Heart left ventricle (tissue), 16 donors: ENCODE results near the gene HLA-DMB. TPM values are rescaled to one million over a fixed set of nuclear protein-coding genes. Genes with fewer than 3 reads are reported as not detected.

Experiments
- ATAC-seq, 4 donors: fragments of 200-7000 bp; cut with Tn5 transposase; one replicate each; pipeline ENCODE4 v1.9.1; 2020 to 2022; ENCODE audit warnings: moderate library complexity in 4 of 4, mild to moderate bottlenecking in 3 of 4, moderate number of reproducible peaks in 1 of 4
- DNase-seq, 5 donors: peaks; one replicate each; pipeline ENCODE4 v3.0.0-alpha.2; 2020
- H3K27ac ChIP-seq, 12 donors: fragments of 200-600 bp; sonication (generic) in 4 of 12; one replicate each; pipeline versions ENCODE4 v1.5.0 to v1.8.0; 2016 to 2022; ENCODE audit warnings: mild to moderate bottlenecking in 2 of 12
- H3K27me3 ChIP-seq, 9 donors: fragments of 200-600 bp; sonication (generic) in 2 of 9; one replicate each; pipeline versions ENCODE4 v1.5.1 to v1.8.0; 2016 to 2022; ENCODE audit warnings: mild to moderate bottlenecking in 3 of 9
- H3K36me3 ChIP-seq, 9 donors: fragments of 200-600 bp; sonication (generic) in 2 of 9; one replicate each; pipeline versions ENCODE4 v1.5.0 to v1.8.0; 2018 to 2022; ENCODE audit warnings: mild to moderate bottlenecking in 2 of 9
- H3K4me1 ChIP-seq, 12 donors: fragments of 200-600 bp; sonication (generic) in 4 of 12; one replicate each; pipeline versions ENCODE4 v1.5.0 to v1.8.0; 2016 to 2022; ENCODE audit warnings: mild to moderate bottlenecking in 3 of 12
- H3K4me3 ChIP-seq, 12 donors: fragments of 200-600 bp; sonication (generic) in 4 of 12; one replicate each; pipeline versions ENCODE4 v1.5.0 to v1.8.0; 2017 to 2022; ENCODE audit warnings: mild to moderate bottlenecking in 9 of 12, moderate library complexity in 4 of 12
- H3K9me3 ChIP-seq, 12 donors: fragments of 200-600 bp; sonication (generic) in 4 of 12; one replicate each; pipeline versions ENCODE4 v1.5.0 to v1.8.0; 2016 to 2022; ENCODE audit warnings: mild to moderate bottlenecking in 1 of 12
- CTCF ChIP-seq, 12 donors: fragments of 200-600 bp; sonication (generic) in 4 of 12; IDR thresholded peaks; one replicate each; pipeline versions ENCODE4 v1.5.0 to v1.8.0; 2018 to 2022; ENCODE audit warnings: antibody characterized with exemption in 12 of 12, mild to moderate bottlenecking in 5 of 12
- POLR2A ChIP-seq, 2 donors: fragments of 450-650 bp; IDR thresholded peaks; one replicate each; pipeline ENCODE4 v1.6.1; 2017; ENCODE audit warnings: antibody characterized with exemption in 2 of 2, mild to moderate bottlenecking in 2 of 2, moderate library complexity in 2 of 2
- WGBS, 4 donors: extraction: QIAGEN DNeasy Blood & Tissue Kit in 2 of 4; methylation state at CpG; one replicate each; pipeline versions ENCODE4 v1.1.5 to v1.1.7; 2013 to 2018; 5-methylcytosine and 5-hydroxymethylcytosine counted together
- intact Hi-C, 10 donors: fragments of 100-400 bp; cut with DNase I; formaldehyde crosslinking; loops; one replicate each; pipeline versions ENCODE4 v1.11.1 to v1.14.2; 2022
- polyA plus RNA-seq, 2 donors: library from polyadenylated mRNA; stranded (reverse); fragments of 200-250 nt; gene quantifications; one replicate each; pipeline ENCODE4 v1.2.3, GENCODE V29; 2013
- total RNA-seq, 9 donors: library from RNA; depleted of rRNA in 2 of 9; stranded (reverse); fragments of >200 nt in 2 of 9; fragmentation: NEBNext Ultra II Directional in 3 of 9; extraction: Animal tissue kit (Norgen Biotek cat#: 25700) in 3 of 9; gene quantifications; one replicate each; pipeline versions ENCODE4 v1.1.0 to v1.2.4, GENCODE V29; 2016 to 2023
- donor health status: ischemic (EF 13 %, LVEDD 7.1; RV severe dilation, severe dysfunction).
- donor health status: healthy with polysubstance abuse.
- donor health status: DM: no; HTN: yes; CAD: no.
- donor health status: DM: no; HTN: no; CAD: no.
- donor health status: ischemic (EF 25% LVEDD 6.9; RV normal size, moderate dysfunction).
- donor health status: ischemic (EF 25% LVEDD 5.7; RV mildly dilated, moderate dysfunction).
- donor health status: healthy.
- donor health status: DM: yes; HTN: yes; CAD: no.
- donor health status: ischemic (EF 35%, LVEDD 5.7; RV mildly dilated, moderate dysfunction).
- donor health status: nonischemic (EF 11% LVEDD 7.7; RV severe dilation, severe dysfunction).
- donor health status: DM: yes; HTN: yes; CAD: no.
- donor health status: PGD.
- donor health status: ischemic (EF 29% LVEDD 5.4; RV normal size, mild dysfunction).
- donor health status: nonischemic (EF 23%, LVEDD 6.1; RV moderate dilation, normal function).

Gene HLA-DMB
- total and polyA plus RNA-seq, 11 donors: 2.7 to 127 (median 6.7) TPM

DNA sequence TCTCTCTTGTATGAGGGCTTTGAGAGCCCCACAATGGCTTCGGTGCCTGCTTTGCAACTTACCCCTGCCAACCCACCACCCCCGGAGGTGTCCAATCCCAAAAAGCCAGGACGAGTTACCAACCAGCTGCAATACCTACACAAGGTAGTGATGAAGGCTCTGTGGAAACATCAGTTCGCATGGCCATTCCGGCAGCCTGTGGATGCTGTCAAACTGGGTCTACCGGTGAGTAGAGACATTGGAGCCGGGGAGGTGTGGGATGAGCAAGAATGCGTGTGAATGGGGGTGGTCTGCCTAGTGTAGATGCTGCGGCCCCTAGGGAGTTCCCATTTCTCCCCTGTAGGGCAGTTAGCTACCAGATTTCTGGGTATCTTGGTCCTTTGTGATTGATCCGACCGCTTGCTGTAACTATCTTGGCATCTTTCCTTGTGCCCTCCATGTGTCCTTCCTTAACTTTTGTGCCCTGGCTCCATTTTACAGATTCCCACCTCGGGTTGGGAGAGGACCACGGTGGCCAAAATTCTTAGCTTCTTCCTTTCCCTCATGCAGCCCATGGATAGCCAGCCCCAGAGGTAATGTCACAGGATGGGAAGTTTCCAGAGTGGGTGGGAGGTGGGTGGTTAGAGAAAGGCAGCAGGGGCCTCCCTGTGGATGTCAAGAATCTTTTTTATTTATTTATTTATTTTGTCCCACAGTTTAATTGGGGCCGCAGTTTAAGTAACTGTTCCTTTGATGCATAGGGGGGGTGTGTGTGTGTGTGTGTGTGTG is 33.9 kb upstream of the HLA-DMB start:
- DNase-seq: peak in 1 of 5 donors; percentile 58
- Histone ChIP-seq H3K4me3 (peak overlapping the region; percentile 63 to 100 (median 86)), H3K27me3 (no peaks in the 10 kb centered on the region), H3K4me1 (peaks cover 0 to 56% (median 35%) of the 10 kb centered on the region in 12 donors), H3K36me3 (peaks cover 17 to 76% (median 63%) of the 10 kb centered on the region in 9 donors), H3K27ac (peak overlapping the region in 5 of 12 donors; percentile 16 to 100 (median 83)), H3K9me3 (no peaks in the 10 kb centered on the region)
- TF ChIP-seq CTCF (IDR thresholded peaks at IDR 0.05) (no peak), POLR2A (IDR thresholded peaks at IDR 0.05) (no peak)
- ATAC-seq: no peak
- intact Hi-C loops: loop anchor here in 2 of 10 donors (5.0 to 10.0 kb wide), 3 partner anchors 132 to 847 kb away; partner anchors contain the start of genes ATF6B (in 1 of the 2), GPSM3 (in 1 of the 2), PBX2 (in 1 of the 2) and PSMB8 (in 1 of the 2)
- WGBS, 4 donors: 8 to 14% (median 9%) methylated on average over 14 of the region's 14 CpGs

GRCh38 chr6:32974016-32974333 is 33.1 kb upstream of the HLA-DMB start:
- intact Hi-C loops: loop anchor here in 2 of 10 donors (5.0 to 10.0 kb wide), 3 partner anchors 132 to 847 kb away; partner anchors contain the start of genes ATF6B (in 1 of the 2), GPSM3 (in 1 of the 2), PBX2 (in 1 of the 2) and PSMB8 (in 1 of the 2)
- H3K36me3 ChIP-seq: peaks cover 17 to 69% (median 56%) of the 10 kb centered on the region in 9 donors
- peaks cover 0 to 49% (median 35%) of the 10 kb centered on the region in 12 donors for H3K4me1 ChIP-seq

GRCh38 chr6:32973144-32974015 is 32.6 kb upstream of the HLA-DMB start:
- ATAC-seq: no peak
- peak in 1 of 5 donors; percentile 51 for DNase-seq
- Histone ChIP-seq H3K9me3 (no peaks in the 10 kb centered on the region), H3K4me3 (peak overlapping the region; percentile 63 to 100 (median 86)), H3K27me3 (no peaks in the 10 kb centered on the region), H3K4me1 (peaks cover 0 to 45% (median 35%) of the 10 kb centered on the region in 12 donors), H3K36me3 (peaks cover 17 to 63% (median 50%) of the 10 kb centered on the region in 9 donors), H3K27ac (peak overlapping the region; percentile 43 to 100 (median 99))
- no peak for TF ChIP-seq POLR2A (IDR thresholded peaks at IDR 0.05)
- TF ChIP-seq CTCF (IDR thresholded peaks at IDR 0.05): no peak
- intact Hi-C loops: loop anchor here in 2 of 10 donors (5.0 to 10.0 kb wide), 3 partner anchors 131 to 846 kb away; partner anchors contain the start of genes ATF6B (in 1 of the 2), GPSM3 (in 1 of the 2), PBX2 (in 1 of the 2) and PSMB8 (in 1 of the 2)
- 0 to 1% (median 0%) methylated on average over 23 of the region's 23 CpGs for WGBS, 4 donors

More at GRCh38 chr6:32974016-32974333, 33.1 kb upstream of the HLA-DMB start:
- 0 to 2% (median 1%) methylated on average over 4 of the region's 4 CpGs for WGBS, 4 donors
- Histone ChIP-seq H3K27me3 (no peaks in the 10 kb centered on the region), H3K9me3 (no peaks in the 10 kb centered on the region), H3K4me3 (peak overlapping the region; percentile 63 to 100 (median 86)), H3K27ac (peak overlapping the region in 8 of 12 donors; percentile 83 to 100 (median 100))
- ATAC-seq (no peak), DNase-seq (no peak)
- no peak for TF ChIP-seq POLR2A (IDR thresholded peaks at IDR 0.05)
